ENCODE measurements around the gene HDAC7. TPM values are rescaled to one million over a fixed set of nuclear protein-coding genes. Genes with fewer than 3 reads are reported as not detected.

The HDAC7 gene
- total RNA-seq, 4 donors from 2014 or later: 58.3 to 105 (median 82.5) TPM

- intact Hi-C loops (cut with DNase I): no loop called here
- 97% methylated on average over 3 of the region's 3 CpGs for WGBS
- Histone ChIP-seq H3K27me3 (no peaks in the 10 kb centered on the region), H3K4me3 (no peak overlapping the region), H3K9me3 (no peaks in the 10 kb centered on the region), H3K4me1 (peaks cover 18 to 29% (median 22%) of the 10 kb centered on the region in 4 donors), H3K36me3 (peaks cover 0 to 71% (median 30%) of the 10 kb centered on the region in 4 donors), H3K27ac (replicated peaks in 1 of 4) (no peak overlapping the region)
- DNase-seq (ENCODE audit: extremely low spot score): no peak
- TF ChIP-seq POLR2AphosphoS5 (IDR thresholded peaks at IDR 0.05) (no peak), CTCF (IDR thresholded peaks at IDR 0.05) (no peak), EP300 (IDR thresholded peaks at IDR 0.05) (no peak), POLR2A (IDR thresholded peaks at IDR 0.05; ENCODE audit: low read depth) (no peak)
Measured at GRCh38 chr12:47748899-47749298, 70.8 kb downstream of the HDAC7 start.

- H3K27ac ChIP-seq (replicated peaks in 1 of 4): no peak overlapping the region
- H3K27me3 ChIP-seq: no peaks in the 10 kb centered on the region
- peaks cover 13 to 24% (median 18%) of the 10 kb centered on the region in 4 donors for H3K4me1 ChIP-seq
- DNase-seq (ENCODE audit: extremely low spot score): no peak
- peaks cover 0 to 71% (median 30%) of the 10 kb centered on the region in 4 donors for H3K36me3 ChIP-seq
- H3K9me3 ChIP-seq: no peaks in the 10 kb centered on the region
- intact Hi-C loops (cut with DNase I): no loop called here
- no peak for TF ChIP-seq POLR2A (IDR thresholded peaks at IDR 0.05; ENCODE audit: low read depth)
- TF ChIP-seq EP300 (IDR thresholded peaks at IDR 0.05): no peak
- no peak for TF ChIP-seq CTCF (IDR thresholded peaks at IDR 0.05)
- no peak for TF ChIP-seq POLR2AphosphoS5 (IDR thresholded peaks at IDR 0.05)
- no peak overlapping the region for H3K4me3 ChIP-seq
- WGBS: 93% methylated on average over 1 of the region's 1 CpG
Measured at GRCh38 chr12:47748507-47748828, 71.2 kb downstream of the HDAC7 start.

- no peaks in the 10 kb centered on the region for H3K9me3 ChIP-seq
- H3K4me3 ChIP-seq: no peak overlapping the region
- H3K36me3 ChIP-seq: peaks cover 0 to 71% (median 30%) of the 10 kb centered on the region in 4 donors
- TF ChIP-seq CTCF (IDR thresholded peaks at IDR 0.05) (no peak), POLR2AphosphoS5 (IDR thresholded peaks at IDR 0.05) (no peak), EP300 (IDR thresholded peaks at IDR 0.05) (no peak), POLR2A (IDR thresholded peaks at IDR 0.05; ENCODE audit: low read depth) (no peak)
- no peak for DNase-seq (ENCODE audit: extremely low spot score)
- H3K27ac ChIP-seq (replicated peaks in 1 of 4): no peak overlapping the region
- H3K27me3 ChIP-seq: no peaks in the 10 kb centered on the region
- 100% methylated on average over 9 of the region's 14 CpGs for whole genome bisulfite sequencing
- intact Hi-C loops (cut with DNase I): no loop called here
- H3K4me1 ChIP-seq: peaks cover 9 to 18% (median 12%) of the 10 kb centered on the region in 4 donors
Measured at GRCh38 chr12:47747596-47748506, 71.9 kb downstream of the HDAC7 start.

- H3K27ac ChIP-seq (replicated peaks in 1 of 4): no peak overlapping the region
- TF ChIP-seq CTCF (IDR thresholded peaks at IDR 0.05): no peak
- no peak for TF ChIP-seq EP300 (IDR thresholded peaks at IDR 0.05)
- no peak for TF ChIP-seq POLR2A (IDR thresholded peaks at IDR 0.05; ENCODE audit: low read depth)
- H3K9me3 ChIP-seq: no peaks in the 10 kb centered on the region
- H3K27me3 ChIP-seq: no peaks in the 10 kb centered on the region
- H3K4me3 ChIP-seq: no peak overlapping the region
- 88% methylated on average over 4 of the region's 4 CpGs for WGBS
- peaks cover 0 to 68% (median 30%) of the 10 kb centered on the region in 4 donors for H3K36me3 ChIP-seq
- no peak for DNase-seq (ENCODE audit: extremely low spot score)
- intact Hi-C loops (cut with DNase I): no loop called here
- peaks cover 4 to 11% (median 7%) of the 10 kb centered on the region in 4 donors for H3K4me1 ChIP-seq
Measured at GRCh38 chr12:47747126-47747525, 72.6 kb downstream of the HDAC7 start.

Data from esophagus muscularis mucosa (tissue), 4 donors.